GM13976 (cell line): Measurements from ENCODE around the gene KRTAP12-4.
"Not testable (repeated sequence)": the region's sequence is repeated elsewhere in the genome, so short reads cannot be mapped to it uniquely, and the experiment has no call there.

Source experiments
- DNase-seq: peaks from one replicate; pipeline ENCODE4 v3.0.0; 2012; ENCODE audit warnings: low spot score
- in situ Hi-C: fragments of 300-500 bp; cut with MboI; formaldehyde crosslinking; loops from one replicate; pipeline ENCODE4 v1.12.0; 2022; ENCODE audit warnings: low sequenced_read_pairs, mixed read lengths, inconsistent platforms; ENCODE audit not compliant: unreplicated experiment
- TF ChIP-seq, protein P1 (sequence below): IDR thresholded peaks from 2 replicates; pipeline ENCODE4 v1.5.1; 2012; ENCODE audit warnings: borderline replicate concordance, mild to moderate bottlenecking; ENCODE audit not compliant: insufficient read depth; ENCODE audit errors: extremely low read depth, missing control alignments, control extremely low read depth

The KRTAP12-4 gene

GRCh38 chr21:44636209-44637017 is 18.0 kb downstream of the KRTAP12-4 start:
- in situ Hi-C loops, result no loop called here
- DNase-seq, result no peak
- TF ChIP-seq, protein P1, sequence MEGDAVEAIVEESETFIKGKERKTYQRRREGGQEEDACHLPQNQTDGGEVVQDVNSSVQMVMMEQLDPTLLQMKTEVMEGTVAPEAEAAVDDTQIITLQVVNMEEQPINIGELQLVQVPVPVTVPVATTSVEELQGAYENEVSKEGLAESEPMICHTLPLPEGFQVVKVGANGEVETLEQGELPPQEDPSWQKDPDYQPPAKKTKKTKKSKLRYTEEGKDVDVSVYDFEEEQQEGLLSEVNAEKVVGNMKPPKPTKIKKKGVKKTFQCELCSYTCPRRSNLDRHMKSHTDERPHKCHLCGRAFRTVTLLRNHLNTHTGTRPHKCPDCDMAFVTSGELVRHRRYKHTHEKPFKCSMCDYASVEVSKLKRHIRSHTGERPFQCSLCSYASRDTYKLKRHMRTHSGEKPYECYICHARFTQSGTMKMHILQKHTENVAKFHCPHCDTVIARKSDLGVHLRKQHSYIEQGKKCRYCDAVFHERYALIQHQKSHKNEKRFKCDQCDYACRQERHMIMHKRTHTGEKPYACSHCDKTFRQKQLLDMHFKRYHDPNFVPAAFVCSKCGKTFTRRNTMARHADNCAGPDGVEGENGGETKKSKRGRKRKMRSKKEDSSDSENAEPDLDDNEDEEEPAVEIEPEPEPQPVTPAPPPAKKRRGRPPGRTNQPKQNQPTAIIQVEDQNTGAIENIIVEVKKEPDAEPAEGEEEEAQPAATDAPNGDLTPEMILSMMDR, result no peak

DNA sequence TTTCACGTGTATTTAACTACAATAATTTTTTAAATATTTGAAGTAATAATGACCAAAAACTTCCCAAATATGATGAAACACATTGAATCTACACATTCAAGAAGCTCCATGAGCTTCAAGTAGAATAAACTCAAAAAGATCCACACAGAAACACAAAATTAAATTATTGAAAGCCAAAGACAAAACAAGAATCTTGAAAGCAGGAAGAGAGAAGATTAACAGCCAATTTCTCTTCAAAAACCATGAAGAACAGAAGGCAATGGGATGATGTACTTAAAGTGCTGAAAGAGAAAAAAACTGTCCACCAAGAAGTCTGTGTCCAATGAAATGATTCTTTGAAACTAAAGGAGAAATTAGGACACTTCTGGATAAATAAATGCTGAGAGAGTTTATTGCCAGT is 22.4 kb downstream of the KRTAP12-4 start:
- DNase-seq, result no peak
- in situ Hi-C loops, result no loop called here
- TF ChIP-seq, protein P1, result no peak

DNA sequence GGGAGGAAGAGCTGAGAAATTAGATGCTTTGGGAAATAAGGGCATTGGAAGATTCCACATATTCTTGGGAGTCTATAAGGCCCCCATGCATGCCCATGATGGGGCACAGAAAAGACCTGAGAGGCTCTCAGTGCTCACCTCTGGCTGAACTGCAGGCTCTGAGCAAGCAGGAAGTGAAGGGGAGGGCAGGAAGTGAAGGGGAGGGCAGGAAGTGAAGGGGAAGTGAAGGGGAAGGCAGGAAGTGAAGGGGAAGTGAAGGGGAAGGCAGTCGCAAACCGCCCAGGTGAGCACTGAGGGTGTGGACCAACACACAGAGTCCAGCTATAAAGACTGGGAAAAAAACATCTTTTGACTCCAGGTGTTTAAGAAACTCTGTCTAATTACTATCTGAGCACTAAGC is 24.0 kb downstream of the KRTAP12-4 start:
- in situ Hi-C loops, result no loop called here
- no peak for DNase-seq
- TF ChIP-seq, protein P1, result no peak

- DNase-seq, result no peak
- in situ Hi-C loops, result no loop called here
- TF ChIP-seq, protein P1, result no peak
Observed at GRCh38 chr21:44628707-44629391, 25.6 kb downstream of the KRTAP12-4 start.

DNA sequence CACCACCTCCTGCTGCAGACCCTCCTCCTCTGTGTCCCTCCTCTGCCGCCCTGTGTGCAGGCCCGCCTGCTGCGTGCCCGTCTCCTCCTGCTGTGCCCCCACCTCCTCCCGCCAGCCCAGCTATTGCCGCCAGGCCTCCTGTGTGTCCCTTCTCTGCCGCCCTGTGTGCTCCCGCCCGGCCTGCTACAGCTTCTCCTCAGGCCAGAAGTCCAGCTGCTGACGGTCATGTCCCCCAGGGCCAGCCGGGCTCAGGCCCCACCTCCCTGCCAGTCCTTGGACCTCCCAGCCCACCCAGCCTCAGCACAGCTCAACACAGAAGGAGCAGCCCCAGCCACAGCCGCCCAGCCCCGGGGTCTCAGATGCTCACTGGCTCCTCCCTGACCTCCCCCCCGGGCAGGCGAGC is 26.6 kb downstream of the KRTAP12-4 start:
- DNase-seq, in situ Hi-C loops: not testable (repeated sequence)

DNA sequence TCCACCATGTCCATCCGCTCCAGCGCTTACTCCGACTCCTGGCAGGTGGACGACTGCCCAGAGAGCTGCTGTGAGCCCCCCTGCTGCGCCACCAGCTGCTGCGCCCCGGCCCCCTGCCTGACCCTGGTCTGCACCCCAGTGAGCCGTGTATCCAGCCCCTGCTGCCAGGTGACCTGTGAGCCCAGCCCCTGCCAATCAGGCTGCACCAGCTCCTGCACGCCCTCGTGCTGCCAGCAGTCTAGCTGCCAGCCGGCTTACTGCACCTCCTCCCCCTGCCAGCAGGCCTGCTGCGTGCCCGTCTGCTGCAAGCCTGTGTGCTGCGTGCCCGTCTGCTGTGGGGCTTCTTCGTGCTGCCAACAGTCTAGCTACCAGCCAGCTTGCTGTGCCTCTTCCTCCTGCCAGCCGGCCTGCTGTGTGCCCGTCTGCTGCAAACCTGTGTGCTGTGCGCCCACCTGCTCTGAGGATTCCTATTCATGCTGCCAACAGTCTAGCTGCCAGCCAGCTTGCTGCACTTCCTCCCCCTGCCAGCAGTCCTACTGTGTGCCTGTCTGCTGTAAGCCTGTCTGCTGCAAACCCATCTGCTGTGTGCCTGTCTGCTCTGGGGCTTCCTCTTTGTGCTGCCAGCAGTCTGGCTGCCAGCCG is 27.2 kb downstream of the KRTAP12-4 start:
- in situ Hi-C loops, DNase-seq: not testable (repeated sequence)

DNA sequence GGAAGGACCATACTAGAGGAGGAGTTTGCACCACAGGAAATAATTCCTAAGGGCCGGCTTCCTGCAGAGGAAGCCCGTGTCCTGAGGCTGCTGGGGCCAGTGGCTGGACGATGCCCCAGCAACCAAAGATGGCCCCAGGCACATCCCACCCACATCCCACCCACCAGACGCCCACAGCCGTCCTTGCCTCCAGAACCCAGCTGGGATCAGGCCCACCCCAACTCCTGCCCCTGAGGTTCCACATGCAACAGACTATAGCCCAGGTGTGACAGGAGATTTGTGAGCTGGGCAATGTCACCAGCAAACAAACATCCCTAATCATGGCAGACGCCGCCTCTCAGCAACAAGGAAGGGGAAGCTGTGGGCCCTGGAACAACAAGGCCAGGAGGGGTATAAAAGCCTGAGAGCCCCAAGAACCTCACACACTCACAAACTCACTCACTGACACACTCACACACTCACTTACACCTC is 27.8 kb downstream of the KRTAP12-4 start, which contains the start of gene KRTAP10-9:
Gene KRTAP10-9, plus strand, starts transcription at position 421 of the 471 bp plus-strand sequence. CDS start 79 bp downstream, outside the sequence.
- DNase-seq, result no peak
- TF ChIP-seq, protein P1, result no peak
- in situ Hi-C loops, result no loop called here
